HL-60 (cell line): ENCODE data around the gene MISP3.

Experiments
- DNase-seq, 2 experiments: peaks; one replicate each; pipeline ENCODE4 v3.0.0-alpha.2; 2010 to 2020; ENCODE audit warnings: low read depth in 1 of 2, low spot score in 1 of 2
- H3K27ac ChIP-seq: fragments of 250-450 bp; sonication (Bioruptor Pico); replicated peaks from 2 replicates; pipeline ENCODE4 v1.5.1; 2020; ENCODE audit warnings: mild to moderate bottlenecking, moderate library complexity
- H3K27me3 ChIP-seq: fragments of 250-450 bp; sonication (Bioruptor Pico); 2 replicates; pipeline ENCODE4 v1.5.1; 2021; ENCODE audit warnings: mild to moderate bottlenecking, moderate library complexity; ENCODE audit not compliant: insufficient read depth, poor library complexity, severe bottlenecking
- H3K4me3 ChIP-seq: replicated peaks from 2 replicates; pipeline ENCODE4 v1.5.1; 2011; ENCODE audit warnings: mild to moderate bottlenecking, control low read depth, low read length; ENCODE audit not compliant: insufficient read depth
- GABPA ChIP-seq: IDR thresholded peaks from 2 replicates; pipeline ENCODE4 v1.6.1; 2012; ENCODE audit warnings: low read depth
- POLR2AphosphoS5 ChIP-seq: IDR thresholded peaks from 2 replicates; pipeline ENCODE4 v1.6.1; 2012; ENCODE audit warnings: low read depth
- REST ChIP-seq: IDR thresholded peaks from 2 replicates; pipeline ENCODE4 v1.6.1; 2012; ENCODE audit warnings: low read depth; ENCODE audit not compliant: insufficient replicate concordance
- SPI1 ChIP-seq: IDR thresholded peaks from 2 replicates; pipeline ENCODE4 v1.6.1; 2012; ENCODE audit warnings: low read depth, mild to moderate bottlenecking, borderline replicate concordance
- TF ChIP-seq, protein P1 (sequence below): IDR thresholded peaks from one replicate; pipeline ENCODE4 v1.5.1; 2011; ENCODE audit warnings: low read length, control low read depth, inconsistent platforms; ENCODE audit not compliant: insufficient read depth

The MISP3 gene

GRCh38 chr19:14089662-14090508 is 17.3 kb downstream of the MISP3 start:
- peak in 1 of 2 experiments; percentile 40 for DNase-seq
- Histone ChIP-seq H3K4me3 (peak overlapping the region; percentile 66), H3K27me3 (no peaks in the 10 kb centered on the region), H3K27ac (no peak overlapping the region)
- TF ChIP-seq REST = no peak
- no peak for TF ChIP-seq POLR2AphosphoS5
- TF ChIP-seq GABPA = no peak
- no peak for TF ChIP-seq SPI1
- TF ChIP-seq, protein P1, sequence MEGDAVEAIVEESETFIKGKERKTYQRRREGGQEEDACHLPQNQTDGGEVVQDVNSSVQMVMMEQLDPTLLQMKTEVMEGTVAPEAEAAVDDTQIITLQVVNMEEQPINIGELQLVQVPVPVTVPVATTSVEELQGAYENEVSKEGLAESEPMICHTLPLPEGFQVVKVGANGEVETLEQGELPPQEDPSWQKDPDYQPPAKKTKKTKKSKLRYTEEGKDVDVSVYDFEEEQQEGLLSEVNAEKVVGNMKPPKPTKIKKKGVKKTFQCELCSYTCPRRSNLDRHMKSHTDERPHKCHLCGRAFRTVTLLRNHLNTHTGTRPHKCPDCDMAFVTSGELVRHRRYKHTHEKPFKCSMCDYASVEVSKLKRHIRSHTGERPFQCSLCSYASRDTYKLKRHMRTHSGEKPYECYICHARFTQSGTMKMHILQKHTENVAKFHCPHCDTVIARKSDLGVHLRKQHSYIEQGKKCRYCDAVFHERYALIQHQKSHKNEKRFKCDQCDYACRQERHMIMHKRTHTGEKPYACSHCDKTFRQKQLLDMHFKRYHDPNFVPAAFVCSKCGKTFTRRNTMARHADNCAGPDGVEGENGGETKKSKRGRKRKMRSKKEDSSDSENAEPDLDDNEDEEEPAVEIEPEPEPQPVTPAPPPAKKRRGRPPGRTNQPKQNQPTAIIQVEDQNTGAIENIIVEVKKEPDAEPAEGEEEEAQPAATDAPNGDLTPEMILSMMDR = no peak

- peak; percentile 74 to 82 for DNase-seq
- peak within 1 kb of the TSS; percentile 66 for H3K4me3 ChIP-seq
- no peak for TF ChIP-seq REST
- no peak for TF ChIP-seq SPI1
- no peak for TF ChIP-seq GABPA
- no peak for TF ChIP-seq POLR2AphosphoS5
- TF ChIP-seq, protein P1 = no peak
These were observed 18.0 kb downstream of the MISP3 start, which contains the start of gene SAMD1 for GRCh38 chr19:14090509-14091080. Gene SAMD1, minus strand, starts transcription at chr19:14090751.

DNA sequence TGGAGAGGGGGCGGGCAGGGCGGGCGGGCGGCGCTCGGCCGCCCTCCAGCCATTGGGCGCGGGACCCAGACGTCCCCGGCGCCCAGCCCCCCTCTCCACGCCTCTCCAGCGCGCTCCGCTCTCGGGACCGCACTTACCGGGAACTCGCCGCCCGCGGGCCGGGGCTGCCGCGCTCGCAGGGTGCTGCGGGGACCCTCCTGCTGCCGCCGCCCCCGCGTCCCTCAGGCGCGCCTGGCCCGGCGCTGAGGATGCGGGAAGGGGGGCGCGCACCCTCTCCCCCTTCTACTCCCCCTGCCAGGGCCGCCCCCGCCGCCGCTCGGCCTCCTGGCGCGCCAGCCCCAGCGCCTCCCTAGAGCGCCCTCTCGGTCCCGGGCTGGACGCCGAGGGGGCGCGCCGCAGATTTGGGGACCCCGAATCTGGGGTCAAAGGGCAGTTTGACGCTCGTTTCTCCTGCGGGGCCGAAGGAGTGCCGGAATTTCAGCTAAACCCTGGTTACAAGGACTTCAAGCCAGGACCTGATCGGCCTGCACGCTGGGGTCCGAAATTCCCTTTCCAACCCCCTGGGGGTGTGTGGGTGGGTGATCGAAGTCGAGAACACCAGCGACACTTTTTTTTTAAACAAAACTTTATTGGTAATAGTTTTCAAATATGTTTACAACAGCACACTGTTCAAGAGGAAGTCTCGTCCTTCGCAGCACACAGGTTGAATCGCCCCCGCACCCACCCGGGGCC is 18.7 kb downstream of the MISP3 start:
- peak overlapping the region; percentile 66 for H3K4me3 ChIP-seq
- no peak for TF ChIP-seq GABPA
- peak; percentile 36; the same call in 1 of the 2 replicates for TF ChIP-seq POLR2AphosphoS5
- TF ChIP-seq REST = no peak
- peak; percentile 65; the same call in 1 of the 2 replicates for TF ChIP-seq SPI1
- TF ChIP-seq, protein P1 = no peak
- peak; percentile 67 to 72 for DNase-seq
- no peaks in the 10 kb centered on the region for H3K27me3 ChIP-seq
- peak overlapping the region; percentile 84 for H3K27ac ChIP-seq

More at GRCh38 chr19:14090509-14091080, 18.0 kb downstream of the MISP3 start, which contains the start of gene SAMD1:
- Histone ChIP-seq H3K27me3 (no peaks in the 10 kb centered on the region), H3K27ac (peak within 1 kb of the TSS; percentile 84)
